Endothelial cell (in vitro differentiated cells): Measurements from ENCODE around the gene RNF111. TPM values are rescaled to one million over a fixed set of nuclear protein-coding genes. Genes with fewer than 3 reads are reported as not detected.

Experiments used
- DNase-seq: peaks from one replicate; pipeline ENCODE4 v3.0.0; 2021; ENCODE audit warnings: low spot score
- H3K27ac Mint-ChIP-seq: one replicate; pipeline ENCODE4 v1.8.0; 2021; ENCODE audit warnings: mixed read lengths, inconsistent platforms; ENCODE audit not compliant: unreplicated experiment
- H3K27me3 Mint-ChIP-seq: one replicate; pipeline ENCODE4 v1.8.0; 2021; ENCODE audit warnings: mild to moderate bottlenecking, moderate library complexity, mixed read lengths, inconsistent platforms; ENCODE audit not compliant: unreplicated experiment
- H3K36me3 Mint-ChIP-seq: one replicate; pipeline ENCODE4 v1.8.0; 2021; ENCODE audit warnings: mild to moderate bottlenecking, low read depth, mixed read lengths, inconsistent platforms; ENCODE audit not compliant: unreplicated experiment
- H3K4me1 Mint-ChIP-seq: one replicate; pipeline ENCODE4 v1.8.0; 2021; ENCODE audit warnings: mild to moderate bottlenecking, mixed read lengths, inconsistent platforms; ENCODE audit not compliant: unreplicated experiment
- H3K4me3 Mint-ChIP-seq: one replicate; pipeline ENCODE4 v1.8.0; 2021; ENCODE audit warnings: mild to moderate bottlenecking, mixed read lengths, inconsistent platforms; ENCODE audit not compliant: unreplicated experiment
- H3K9me3 Mint-ChIP-seq: one replicate; pipeline ENCODE4 v1.8.0; 2021; ENCODE audit warnings: mixed read lengths, inconsistent platforms; ENCODE audit not compliant: unreplicated experiment
- total RNA-seq: library from RNA; stranded (reverse); fragmentation: NEBNext Ultra II Directional; extraction: Animal tissue kit (Norgen Biotek cat#: 25700); gene quantifications from one replicate; pipeline ENCODE4 v1.2.1, GENCODE V29; 2021; ENCODE audit not compliant: unreplicated experiment
- TF ChIP-seq, protein P1 (sequence below): fragments of 200-600 bp; sonication (generic); IDR thresholded peaks from one replicate; pipeline ENCODE4 v1.5.0; 2021; ENCODE audit warnings: antibody characterized with exemption; ENCODE audit not compliant: unreplicated experiment

RNF111 gene
- total RNA-seq, 1 donor from 2014 or later = 53.4 TPM

DNA sequence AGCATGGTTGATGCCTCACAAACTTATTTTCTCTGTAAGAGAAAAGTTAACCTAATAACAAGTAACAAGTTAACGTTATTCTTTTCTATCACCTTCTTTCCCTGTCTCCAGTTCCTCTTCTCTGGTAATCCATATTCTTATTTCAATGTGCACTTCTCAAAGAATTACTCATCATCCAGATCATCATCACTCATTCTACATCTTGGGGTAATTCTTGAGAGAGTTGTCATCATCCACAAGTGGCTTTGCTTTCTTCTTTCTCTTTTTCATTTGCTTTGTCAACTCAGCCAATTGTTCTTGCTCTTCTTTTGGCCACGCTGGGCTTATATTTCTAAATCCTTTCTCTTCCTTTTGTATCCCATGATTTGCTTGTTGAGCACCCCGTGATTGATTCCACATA, 20.8 kb upstream of the RNF111 start:
- no peak overlapping the region for H3K27ac Mint-ChIP-seq
- TF ChIP-seq, protein P1, sequence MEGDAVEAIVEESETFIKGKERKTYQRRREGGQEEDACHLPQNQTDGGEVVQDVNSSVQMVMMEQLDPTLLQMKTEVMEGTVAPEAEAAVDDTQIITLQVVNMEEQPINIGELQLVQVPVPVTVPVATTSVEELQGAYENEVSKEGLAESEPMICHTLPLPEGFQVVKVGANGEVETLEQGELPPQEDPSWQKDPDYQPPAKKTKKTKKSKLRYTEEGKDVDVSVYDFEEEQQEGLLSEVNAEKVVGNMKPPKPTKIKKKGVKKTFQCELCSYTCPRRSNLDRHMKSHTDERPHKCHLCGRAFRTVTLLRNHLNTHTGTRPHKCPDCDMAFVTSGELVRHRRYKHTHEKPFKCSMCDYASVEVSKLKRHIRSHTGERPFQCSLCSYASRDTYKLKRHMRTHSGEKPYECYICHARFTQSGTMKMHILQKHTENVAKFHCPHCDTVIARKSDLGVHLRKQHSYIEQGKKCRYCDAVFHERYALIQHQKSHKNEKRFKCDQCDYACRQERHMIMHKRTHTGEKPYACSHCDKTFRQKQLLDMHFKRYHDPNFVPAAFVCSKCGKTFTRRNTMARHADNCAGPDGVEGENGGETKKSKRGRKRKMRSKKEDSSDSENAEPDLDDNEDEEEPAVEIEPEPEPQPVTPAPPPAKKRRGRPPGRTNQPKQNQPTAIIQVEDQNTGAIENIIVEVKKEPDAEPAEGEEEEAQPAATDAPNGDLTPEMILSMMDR = no peak
- no peaks in the 10 kb centered on the region for H3K9me3 Mint-ChIP-seq
- DNase-seq = no peak
- H3K4me3 Mint-ChIP-seq = no peak overlapping the region
- H3K4me1 Mint-ChIP-seq = no peaks in the 10 kb centered on the region
- no peaks in the 10 kb centered on the region for H3K27me3 Mint-ChIP-seq
- no peaks in the 10 kb centered on the region for H3K36me3 Mint-ChIP-seq

DNA sequence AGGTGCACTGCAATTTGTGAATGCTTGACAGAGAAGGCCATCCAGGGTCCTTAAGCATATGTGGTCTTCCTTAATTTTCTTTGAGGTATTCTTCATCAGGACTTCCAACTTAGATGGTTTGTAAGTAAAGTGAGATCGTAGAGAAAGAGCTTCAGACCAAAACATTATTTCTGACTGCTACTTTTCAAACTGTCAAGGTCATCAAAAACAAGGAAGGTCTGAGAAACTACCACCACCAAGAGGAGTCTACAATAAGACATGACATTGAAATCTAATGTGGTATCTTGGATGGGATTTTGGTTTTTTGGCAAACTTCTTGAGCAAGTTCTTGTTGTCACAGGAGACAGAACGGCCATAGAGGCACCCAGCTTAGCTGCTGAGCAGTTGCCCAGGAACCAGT, 20.0 kb upstream of the RNF111 start:
- H3K27ac Mint-ChIP-seq = no peak overlapping the region
- no peaks in the 10 kb centered on the region for H3K27me3 Mint-ChIP-seq
- TF ChIP-seq, protein P1 = no peak
- no peak for DNase-seq
- no peaks in the 10 kb centered on the region for H3K4me1 Mint-ChIP-seq
- H3K9me3 Mint-ChIP-seq = no peaks in the 10 kb centered on the region
- no peaks in the 10 kb centered on the region for H3K36me3 Mint-ChIP-seq
- no peak overlapping the region for H3K4me3 Mint-ChIP-seq

DNA sequence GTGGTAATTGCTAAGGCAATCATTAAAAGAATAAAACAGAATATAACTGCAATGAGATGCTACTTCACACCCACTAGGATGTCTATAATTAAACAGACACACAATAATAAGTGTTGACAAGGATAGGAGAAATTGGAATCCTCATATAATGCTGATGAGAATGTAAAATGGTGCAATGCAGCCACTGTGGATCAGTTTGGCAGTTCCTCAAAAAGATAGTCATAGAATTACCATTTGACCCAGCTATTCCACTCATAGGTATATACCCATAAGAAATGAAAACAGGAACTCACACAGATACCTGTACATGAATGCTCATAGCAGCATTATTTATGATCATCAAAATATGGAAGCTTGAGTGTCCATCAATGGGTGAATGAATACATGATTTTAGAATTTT, 9.6 kb upstream of the RNF111 start:
- Mint-ChIP-seq H3K27ac (no peak overlapping the region), H3K4me1 (no peaks in the 10 kb centered on the region), H3K4me3 (no peak overlapping the region), H3K36me3 (no peaks in the 10 kb centered on the region), H3K27me3 (no peaks in the 10 kb centered on the region), H3K9me3 (no peaks in the 10 kb centered on the region)
- TF ChIP-seq, protein P1 = no peak
- DNase-seq = no peak

DNA sequence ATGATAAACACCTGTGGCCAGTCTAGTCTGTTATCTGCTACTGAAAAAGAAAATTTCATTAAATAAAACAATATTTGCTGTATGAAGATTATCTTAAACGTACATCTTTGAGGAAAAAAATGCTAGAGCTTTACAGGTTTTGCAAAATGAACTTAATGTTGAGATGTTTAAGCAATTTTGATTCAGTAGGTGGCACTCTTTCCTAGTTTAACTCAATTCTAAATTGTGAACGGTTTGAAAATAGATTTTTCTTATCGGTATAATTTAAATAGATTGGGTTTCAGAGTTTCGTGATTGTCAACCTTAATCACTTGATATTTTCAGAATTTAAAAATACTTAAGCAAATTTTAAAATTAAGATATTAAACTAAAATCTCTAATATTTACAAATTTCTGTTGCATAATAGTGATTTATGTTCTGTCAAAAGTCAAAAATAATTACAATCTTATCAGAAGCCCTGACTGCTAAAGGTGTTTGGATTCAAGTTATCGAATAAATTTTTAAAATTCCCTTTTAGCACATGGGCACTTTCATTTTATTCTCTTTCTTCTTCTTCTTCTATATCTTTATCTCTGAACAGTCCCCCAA, 7.0 kb upstream of the RNF111 start:
- TF ChIP-seq, protein P1 = no peak
- H3K9me3 Mint-ChIP-seq = no peaks in the 10 kb centered on the region
- no peaks in the 10 kb centered on the region for H3K36me3 Mint-ChIP-seq
- H3K4me1 Mint-ChIP-seq = no peaks in the 10 kb centered on the region
- DNase-seq = no peak
- H3K27me3 Mint-ChIP-seq = no peaks in the 10 kb centered on the region
- no peak overlapping the region for H3K27ac Mint-ChIP-seq
- H3K4me3 Mint-ChIP-seq = no peak overlapping the region

DNA sequence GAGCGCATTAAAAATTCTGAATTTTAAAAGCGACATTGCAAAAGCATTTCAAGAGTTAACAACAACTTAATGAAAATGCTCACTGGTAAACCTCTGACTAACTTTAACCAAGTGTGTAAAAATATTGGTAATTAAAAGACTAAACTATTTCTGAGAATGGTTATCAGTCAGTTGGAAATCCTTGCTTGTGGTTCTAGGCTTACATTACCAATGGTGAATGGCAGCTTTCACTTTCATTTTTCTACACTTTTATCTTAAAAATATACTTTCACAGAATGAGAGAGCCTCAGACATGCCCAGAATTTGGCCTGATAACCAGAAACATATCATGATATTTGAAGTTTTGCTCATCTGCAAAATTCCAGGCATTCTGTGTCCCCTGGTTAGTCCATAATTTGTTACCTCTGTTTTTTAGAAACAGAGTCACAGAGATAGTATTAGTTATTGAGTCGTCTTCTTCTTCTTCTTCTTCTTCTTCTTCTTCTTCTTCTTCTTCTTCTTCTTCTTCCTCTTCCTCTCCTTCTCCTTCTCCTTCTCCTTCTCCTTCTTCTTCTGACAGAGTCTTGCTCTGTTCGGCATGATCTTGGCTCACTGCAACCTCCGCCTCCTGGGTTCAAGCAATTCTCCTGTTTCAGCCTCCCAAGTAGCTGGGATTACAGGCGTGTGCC, 5.5 kb upstream of the RNF111 start:
- Mint-ChIP-seq H3K27me3 (no peaks in the 10 kb centered on the region), H3K9me3 (no peaks in the 10 kb centered on the region), H3K4me3 (no peak overlapping the region), H3K27ac (no peak overlapping the region), H3K4me1 (peaks cover 1% of the 10 kb centered on the region), H3K36me3 (no peaks in the 10 kb centered on the region)
- DNase-seq = no peak
- TF ChIP-seq, protein P1 = no peak
